Fibroblast of lung (primary cell): ENCODE measurements around the gene RGS7. TPM values are rescaled to one million over a fixed set of nuclear protein-coding genes. Genes with fewer than 3 reads are reported as not detected.

Experiments
- DNase-seq, 2 donors: peaks; one replicate each; pipeline versions ENCODE4 v3.0.0 to v3.0.0-alpha.2; 2010; ENCODE audit warnings: low read depth in 2 of 2
- H2AFZ ChIP-seq: 2 replicates; pipeline ENCODE4 v1.5.1; 2012; ENCODE audit warnings: low read length, control low read depth, inconsistent platforms
- H3K27ac ChIP-seq: 2 replicates; pipeline ENCODE4 v1.5.1; 2011; ENCODE audit warnings: low read length, control low read depth; ENCODE audit not compliant: insufficient read depth
- H3K27me3 ChIP-seq: 2 replicates; pipeline ENCODE4 v1.5.1; 2011; ENCODE audit warnings: mild to moderate bottlenecking, low read length; ENCODE audit not compliant: control insufficient read depth, insufficient read depth
- H3K36me3 ChIP-seq: 2 replicates; pipeline ENCODE4 v1.5.1; 2011; ENCODE audit warnings: low read length; ENCODE audit not compliant: control insufficient read depth, insufficient read depth
- H3K4me1 ChIP-seq: 2 replicates; pipeline ENCODE4 v1.5.1; 2011; ENCODE audit warnings: low read length; ENCODE audit not compliant: control insufficient read depth, insufficient read depth; ENCODE audit errors: extremely low read depth
- H3K4me2 ChIP-seq: 2 replicates; pipeline ENCODE4 v1.5.1; 2011; ENCODE audit warnings: low read length, control low read depth; ENCODE audit not compliant: insufficient read depth; ENCODE audit errors: extremely low read depth
- H3K4me3 ChIP-seq, 4 experiments: fragments of 200-600 bp in 1 of 4; sonication (generic) in 1 of 4; replicated peaks in 1 of 4; 2 replicates each; pipeline ENCODE4 v1.5.1; 2011 to 2016; ENCODE audit warnings: low read length in 4 of 4, low read depth in 3 of 4, mild to moderate bottlenecking in 3 of 4, control low read depth in 2 of 4, inconsistent platforms in 1 of 4, mixed read lengths in 1 of 4; ENCODE audit not compliant: insufficient read depth in 1 of 4; ENCODE audit errors: control extremely low read depth in 1 of 4
- H3K79me2 ChIP-seq: 2 replicates; pipeline ENCODE4 v1.5.1; 2012; ENCODE audit warnings: mild to moderate bottlenecking, low read length, inconsistent platforms; ENCODE audit not compliant: control insufficient read depth, insufficient read depth
- H3K9ac ChIP-seq: 2 replicates; pipeline ENCODE4 v1.5.1; 2011; ENCODE audit warnings: mild to moderate bottlenecking, low read length, control low read depth; ENCODE audit not compliant: insufficient read depth
- H3K9me3 ChIP-seq: 2 replicates; pipeline ENCODE4 v1.5.1; 2012; ENCODE audit warnings: low read depth, low read length; ENCODE audit not compliant: control insufficient read depth, insufficient read depth
- H4K20me1 ChIP-seq: 2 replicates; pipeline ENCODE4 v1.5.1; 2011; ENCODE audit warnings: low read length; ENCODE audit not compliant: control insufficient read depth, insufficient read depth; ENCODE audit errors: extremely low read depth
- CTCF ChIP-seq, 2 donors: IDR thresholded peaks in 1 of 2; conservative IDR thresholded peaks in 1 of 2; 1 replicate in 1 of 2; 2 replicates in 1 of 2; pipeline ENCODE4 v1.5.1; 2011 to 2012; ENCODE audit warnings: low read length in 2 of 2, control low read depth in 1 of 2, inconsistent platforms in 1 of 2, low read depth in 1 of 2, mild to moderate bottlenecking in 1 of 2
- EZH2 ChIP-seq: IDR thresholded peaks from 2 replicates; pipeline ENCODE4 v1.5.1; 2012; ENCODE audit warnings: low read length, control low read depth, mild to moderate bottlenecking; ENCODE audit errors: missing control alignments
- polyA plus RNA-seq, 2 donors: library from polyadenylated mRNA; depleted of rRNA in 1 of 2; stranded (reverse) in 1 of 2; unstranded in 1 of 2; fragments of >200 nt; gene quantifications; 2 replicates each; pipeline ENCODE4 v1.2.1, GENCODE V29; 2011 to 2012; ENCODE audit warnings: missing spikeins in 1 of 2
- total RNA-seq: library from RNA; depleted of rRNA; stranded (reverse); fragments of >200 nt; gene quantifications from 2 replicates; pipeline ENCODE4 v1.2.1, GENCODE V29; 2014

RGS7 gene
- total and polyA plus RNA-seq, 2 donors (not counting 1 experiment from before 2014, with no cell fraction given) = 3.6 to 4.2 TPM

- no peak for DNase-seq
- Histone ChIP-seq H3K27ac (no peak overlapping the region), H3K4me1 (no peaks in the 10 kb centered on the region), H3K4me2 (no peak overlapping the region), H3K9ac (no peak overlapping the region), H3K79me2 (no peaks in the 10 kb centered on the region), H3K36me3 (no peaks in the 10 kb centered on the region), H3K9me3 (no peaks in the 10 kb centered on the region), H3K27me3 (no peaks in the 10 kb centered on the region), H3K4me3 (no peak overlapping the region), H4K20me1 (no peaks in the 10 kb centered on the region), H2AFZ (no peak overlapping the region)
- TF ChIP-seq EZH2 = no peak
- no peak for TF ChIP-seq CTCF (conservative IDR thresholded peaks at IDR 0.05 in 1 of 2, IDR thresholded peaks at IDR 0.05 in 1 of 2; ENCODE audit: low read depth in 1 of 2, low read length in 2 of 2)
These were observed 391.4 kb downstream of the RGS7 start for GRCh38 chr1:240965581-240966091.

- Histone ChIP-seq H3K9ac (no peak overlapping the region), H3K27ac (no peak overlapping the region), H3K79me2 (no peaks in the 10 kb centered on the region), H3K4me3 (no peak overlapping the region), H4K20me1 (no peaks in the 10 kb centered on the region), H2AFZ (no peak overlapping the region), H3K4me2 (no peak overlapping the region), H3K36me3 (no peaks in the 10 kb centered on the region), H3K27me3 (no peaks in the 10 kb centered on the region), H3K4me1 (no peaks in the 10 kb centered on the region), H3K9me3 (no peaks in the 10 kb centered on the region)
- TF ChIP-seq EZH2 = no peak
- TF ChIP-seq CTCF (conservative IDR thresholded peaks at IDR 0.05 in 1 of 2, IDR thresholded peaks at IDR 0.05 in 1 of 2; ENCODE audit: low read depth in 1 of 2, low read length in 2 of 2) = no peak
- DNase-seq = no peak
These were observed 394.9 kb downstream of the RGS7 start for GRCh38 chr1:240962086-240962485.

GRCh38 chr1:240956424-240956823 lies 400.6 kb downstream of the RGS7 start:
- Histone ChIP-seq H3K79me2 (no peaks in the 10 kb centered on the region), H3K9ac (no peak overlapping the region), H3K9me3 (no peaks in the 10 kb centered on the region), H3K36me3 (no peaks in the 10 kb centered on the region), H3K4me3 (no peak overlapping the region), H3K4me2 (no peak overlapping the region), H3K27me3 (no peaks in the 10 kb centered on the region), H2AFZ (no peak overlapping the region), H3K4me1 (no peaks in the 10 kb centered on the region), H4K20me1 (no peaks in the 10 kb centered on the region), H3K27ac (no peak overlapping the region)
- DNase-seq = no peak
- TF ChIP-seq EZH2 = no peak
- no peak for TF ChIP-seq CTCF (conservative IDR thresholded peaks at IDR 0.05 in 1 of 2, IDR thresholded peaks at IDR 0.05 in 1 of 2; ENCODE audit: low read depth in 1 of 2, low read length in 2 of 2)
